ENCODE data around the gene SHISA8.

Gene SHISA8

GRCh38 chr22:41933411-41934177, 18.7 kb upstream of the SHISA8 start:
- H3K4me1 ChIP-seq (ENCODE audit: insufficient read depth, low read length, poor library complexity, severe bottlenecking) = no peaks in the 10 kb centered on the region
- H3K9ac ChIP-seq (ENCODE audit: low read depth, low read length, poor library complexity, severe bottlenecking) = no peak overlapping the region
- H3K27me3 ChIP-seq (ENCODE audit: insufficient read depth, low read length, poor library complexity, severe bottlenecking) = no peaks in the 10 kb centered on the region

GRCh38 chr22:41932353-41932752, 17.5 kb upstream of the SHISA8 start:
- H3K27me3 ChIP-seq (ENCODE audit: insufficient read depth, low read length, poor library complexity, severe bottlenecking) = no peaks in the 10 kb centered on the region
- no peaks in the 10 kb centered on the region for H3K9me3 ChIP-seq (ENCODE audit: insufficient read depth, low read depth, low read length)
- no peak overlapping the region for H3K4me3 ChIP-seq (ENCODE audit: low read length, poor library complexity, severe bottlenecking)
- H3K4me1 ChIP-seq (ENCODE audit: insufficient read depth, low read length, poor library complexity, severe bottlenecking) = no peaks in the 10 kb centered on the region
- peaks cover 6% of the 10 kb centered on the region; the same call in 1 of the 2 replicates for H3K36me3 ChIP-seq (ENCODE audit: insufficient read depth, low read length)
- H3K9me2 ChIP-seq (replicated peaks; ENCODE audit: low read depth, low read length) = no peaks in the 10 kb centered on the region
- TF ChIP-seq EZH2phosphoT487 (IDR thresholded peaks at IDR 0.05; ENCODE audit: borderline replicate concordance) = no peak
- TF ChIP-seq CTCF (conservative IDR thresholded peaks at IDR 0.05; ENCODE audit: low read length) = no peak
- no peaks in the 10 kb centered on the region for H3K79me2 ChIP-seq (ENCODE audit: insufficient read depth, low read length)
- H3F3A ChIP-seq (ENCODE audit: low read depth) = no peaks in the 10 kb centered on the region
- no peak overlapping the region for H3K9ac ChIP-seq (ENCODE audit: low read depth, low read length, poor library complexity, severe bottlenecking)
- no peak overlapping the region for H3K4me2 ChIP-seq (ENCODE audit: low read depth, low read length, poor library complexity, severe bottlenecking)
- H4K20me1 ChIP-seq (ENCODE audit: insufficient read depth, low read length, poor library complexity, severe bottlenecking) = no peaks in the 10 kb centered on the region
- no peak overlapping the region for H2AFZ ChIP-seq (ENCODE audit: low read length)

More at GRCh38 chr22:41933411-41934177, 18.7 kb upstream of the SHISA8 start:
- TF ChIP-seq CTCF (conservative IDR thresholded peaks at IDR 0.05; ENCODE audit: low read length) = no peak
- TF ChIP-seq EZH2phosphoT487 (IDR thresholded peaks at IDR 0.05; ENCODE audit: borderline replicate concordance) = no peak
- Histone ChIP-seq H3K9me2 (replicated peaks; ENCODE audit: low read depth, low read length) (no peaks in the 10 kb centered on the region), H3K4me3 (ENCODE audit: low read length, poor library complexity, severe bottlenecking) (no peak overlapping the region), H3K4me2 (ENCODE audit: low read depth, low read length, poor library complexity, severe bottlenecking) (no peak overlapping the region), H3K36me3 (ENCODE audit: insufficient read depth, low read length) (peaks cover 11% of the 10 kb centered on the region; the same call in 1 of the 2 replicates), H4K20me1 (ENCODE audit: insufficient read depth, low read length, poor library complexity, severe bottlenecking) (no peaks in the 10 kb centered on the region), H3K79me2 (ENCODE audit: insufficient read depth, low read length) (peaks cover 1% of the 10 kb centered on the region; the same call in 1 of the 2 replicates), H2AFZ (ENCODE audit: low read length) (no peak overlapping the region), H3K9me3 (ENCODE audit: insufficient read depth, low read depth, low read length) (no peaks in the 10 kb centered on the region), H3F3A (ENCODE audit: low read depth) (no peaks in the 10 kb centered on the region)

- Histone ChIP-seq H3K27me3 (ENCODE audit: insufficient read depth, low read length, poor library complexity, severe bottlenecking) (no peaks in the 10 kb centered on the region), H3F3A (ENCODE audit: low read depth) (no peaks in the 10 kb centered on the region), H3K9ac (ENCODE audit: low read depth, low read length, poor library complexity, severe bottlenecking) (no peak overlapping the region), H4K20me1 (ENCODE audit: insufficient read depth, low read length, poor library complexity, severe bottlenecking) (no peaks in the 10 kb centered on the region), H3K9me3 (ENCODE audit: insufficient read depth, low read depth, low read length) (no peaks in the 10 kb centered on the region), H2AFZ (ENCODE audit: low read length) (no peak overlapping the region), H3K4me2 (ENCODE audit: low read depth, low read length, poor library complexity, severe bottlenecking) (no peak overlapping the region), H3K4me3 (ENCODE audit: low read length, poor library complexity, severe bottlenecking) (no peak overlapping the region), H3K79me2 (ENCODE audit: insufficient read depth, low read length) (no peaks in the 10 kb centered on the region), H3K36me3 (ENCODE audit: insufficient read depth, low read length) (peaks cover under 1% of the 10 kb centered on the region; the same call in 1 of the 2 replicates), H3K9me2 (replicated peaks; ENCODE audit: low read depth, low read length) (no peaks in the 10 kb centered on the region), H3K4me1 (ENCODE audit: insufficient read depth, low read length, poor library complexity, severe bottlenecking) (no peaks in the 10 kb centered on the region)
- TF ChIP-seq EZH2phosphoT487 (IDR thresholded peaks at IDR 0.05; ENCODE audit: borderline replicate concordance) = no peak
- TF ChIP-seq CTCF (conservative IDR thresholded peaks at IDR 0.05; ENCODE audit: low read length) = no peak
Measured at GRCh38 chr22:41931701-41932269, 16.9 kb upstream of the SHISA8 start.
